SK-N-SH (cell line): Measurements from ENCODE around the gene OTUD5. TPM values are rescaled to one million over a fixed set of nuclear protein-coding genes. Genes with fewer than 3 reads are reported as not detected.

ENCODE experiments used
- CTCF ChIA-PET: fragments of 300-600, 350-600 bp; formaldehyde crosslinking; extraction: SDS; loops from one replicate; lab custom pipeline; 2021; lab: Yijun Ruan, JAX
- POLR2A ChIA-PET: fragments of 350-600 bp; sonication (Branson Sonifier 250); formaldehyde crosslinking; extraction: SDS; loops from one replicate; lab custom pipeline; 2020; ENCODE audit warnings: antibody characterized with exemption, inconsistent platforms; lab: Yijun Ruan, JAX
- DNase-seq: peaks from one replicate; pipeline ENCODE4 v3.0.0; 2012
- H2AFZ ChIP-seq: fragments of 200-600 bp; sonication (generic); 2 replicates; pipeline ENCODE4 v1.8.1; 2016; ENCODE audit warnings: antibody characterized with exemption, mild to moderate bottlenecking, low read depth
- H3F3A ChIP-seq: fragments of 200-600 bp; sonication (generic); replicated peaks from 2 replicates; pipeline ENCODE3; 2016; ENCODE audit warnings: antibody characterized with exemption, mild to moderate bottlenecking; ENCODE audit not compliant: insufficient read depth
- H3K27ac ChIP-seq, 2 experiments: fragments of 200-500 bp in 1 of 2; fragments of 200-600 bp in 1 of 2; sonication (Bioruptor generic) in 1 of 2; sonication (generic), shearing (Covaris generic) in 1 of 2; 2 replicates each; pipeline versions ENCODE4 v1.5.1 to v1.6.1; 2014 to 2016; ENCODE audit warnings: low read depth in 2 of 2, inconsistent platforms in 1 of 2, low read length in 1 of 2, mild to moderate bottlenecking in 1 of 2, mixed read lengths in 1 of 2
- H3K27me3 ChIP-seq: fragments of 200-600 bp; sonication (generic), shearing (Covaris generic); 2 replicates; pipeline ENCODE4 v1.6.1; 2016; ENCODE audit warnings: mixed run types; ENCODE audit not compliant: insufficient read depth
- H3K36me3 ChIP-seq, 2 experiments: fragments of 200-500 bp in 1 of 2; fragments of 200-600 bp in 1 of 2; sonication (Bioruptor generic) in 1 of 2; sonication (generic) in 1 of 2; replicated peaks in 1 of 2; 2 replicates each; pipeline versions ENCODE3 to v1.5.1; 2014 to 2016; ENCODE audit warnings: low read length in 1 of 2, mild to moderate bottlenecking in 1 of 2; ENCODE audit not compliant: insufficient read depth in 2 of 2, control insufficient read depth in 1 of 2
- H3K4me1 ChIP-seq, 2 experiments: fragments of 200-500 bp in 1 of 2; fragments of 200-600 bp in 1 of 2; sonication (Bioruptor generic) in 1 of 2; sonication (generic), shearing (Covaris generic) in 1 of 2; 2 replicates each; pipeline versions ENCODE4 v1.5.1 to v1.6.1; 2014 to 2016; ENCODE audit warnings: low read depth in 1 of 2, low read length in 1 of 2, mixed run types in 1 of 2; ENCODE audit not compliant: insufficient read depth in 2 of 2, control insufficient read depth in 1 of 2
- H3K4me2 ChIP-seq: fragments of 200-600 bp; sonication (generic), shearing (Covaris generic); 2 replicates; pipeline ENCODE4 v1.6.1; 2017; ENCODE audit warnings: mixed run types
- H3K4me3 ChIP-seq, 2 experiments: fragments of 200-500 bp in 1 of 2; fragments of 200-600 bp in 1 of 2; sonication (Bioruptor generic) in 1 of 2; sonication (generic), shearing (Covaris generic) in 1 of 2; 2 replicates each; pipeline versions ENCODE4 v1.5.1 to v1.8.1; 2014 to 2016; ENCODE audit warnings: low read depth in 2 of 2, inconsistent platforms in 1 of 2, low read length in 1 of 2, mild to moderate bottlenecking in 1 of 2, mixed read lengths in 1 of 2, moderate library complexity in 1 of 2
- H3K79me2 ChIP-seq: fragments of 200-600 bp; sonication (generic); 2 replicates; pipeline ENCODE4 v1.8.1; 2017; ENCODE audit warnings: mild to moderate bottlenecking; ENCODE audit not compliant: insufficient read depth
- H3K9ac ChIP-seq: fragments of 200-600 bp; sonication (generic); 2 replicates; pipeline ENCODE4 v1.6.1; 2017; ENCODE audit warnings: mixed run types
- H3K9me2 ChIP-seq: fragments of 200-600 bp; sonication (generic); 2 replicates; pipeline ENCODE4 v1.6.1; 2017; ENCODE audit warnings: mixed run types
- H3K9me3 ChIP-seq: fragments of 200-600 bp; sonication (generic); 2 replicates; pipeline ENCODE4 v1.6.1; 2017; ENCODE audit warnings: mixed run types, mild to moderate bottlenecking, moderate library complexity
- H4K20me1 ChIP-seq: fragments of 200-600 bp; sonication (generic); 2 replicates; pipeline ENCODE4 v1.6.1; 2017; ENCODE audit warnings: mild to moderate bottlenecking, mixed run types; ENCODE audit not compliant: insufficient read depth
- CHD2 ChIP-seq: fragments of 150-350 bp; IDR thresholded peaks from 2 replicates; pipeline ENCODE4 v1.6.1; 2018; ENCODE audit warnings: low read length; ENCODE audit not compliant: partially characterized antibody
- EP300 ChIP-seq, 2 experiments: IDR thresholded peaks; 2 replicates each; pipeline versions ENCODE4 v1.4.0 to v1.6.1; 2012; ENCODE audit warnings: borderline replicate concordance in 1 of 2, low read depth in 1 of 2, low read length in 1 of 2
- EZH2phosphoT487 ChIP-seq: fragments of 200-600 bp; sonication (generic); IDR thresholded peaks from 2 replicates; pipeline ENCODE4 v1.6.1; 2017; ENCODE audit warnings: low read depth, mixed run types, mild to moderate bottlenecking, antibody characterized with exemption, moderate library complexity, borderline replicate concordance
- FOSL2 ChIP-seq: IDR thresholded peaks from 2 replicates; pipeline ENCODE4 v1.4.0; 2012; ENCODE audit warnings: low read depth, mild to moderate bottlenecking, moderate library complexity, borderline replicate concordance
- GABPA ChIP-seq: IDR thresholded peaks from 2 replicates; pipeline ENCODE4 v1.4.0; 2012; ENCODE audit warnings: low read depth, mild to moderate bottlenecking
- GATA2 ChIP-seq: sonication (generic); formaldehyde crosslinking; IDR thresholded peaks from 2 replicates; pipeline ENCODE4 v1.5.0; 2020; ENCODE audit warnings: mild to moderate bottlenecking, missing genetic modification reagents
- JUND ChIP-seq: IDR thresholded peaks from 2 replicates; pipeline ENCODE4 v1.4.0; 2012
- MEF2A ChIP-seq: IDR thresholded peaks from 2 replicates; pipeline ENCODE4 v1.4.0; 2012; ENCODE audit warnings: low read depth, borderline replicate concordance
- MXI1 ChIP-seq: IDR thresholded peaks from 2 replicates; pipeline ENCODE4 v1.6.1; 2012; ENCODE audit warnings: mild to moderate bottlenecking, low read depth, low read length, improper control_type of control experiment
- NRF1 ChIP-seq: IDR thresholded peaks from 2 replicates; pipeline ENCODE4 v1.6.1; 2012; ENCODE audit warnings: low read depth, mild to moderate bottlenecking, low read length
- RXRA ChIP-seq: IDR thresholded peaks from 2 replicates; pipeline ENCODE4 v1.4.0; 2012; ENCODE audit warnings: low read depth, mild to moderate bottlenecking, borderline replicate concordance
- TAF1 ChIP-seq: IDR thresholded peaks from 2 replicates; pipeline ENCODE4 v1.6.1; 2012; ENCODE audit warnings: low read depth, mild to moderate bottlenecking, low read length, moderate library complexity, borderline replicate concordance
- WGBS: methylation state at CpG from one replicate; pipeline ENCODE4 v1.1.6; 2017; ENCODE audit warnings: low lambda C conversion rate; 5-methylcytosine and 5-hydroxymethylcytosine counted together
- polyA plus RNA-seq, 3 experiments: library from polyadenylated mRNA; depleted of rRNA; stranded (reverse); fragments of >200 nt; gene quantifications; 2 replicates each; pipeline ENCODE4 v1.2.3, GENCODE V29; 2012
- TF ChIP-seq, protein P1 (sequence below): IDR thresholded peaks from 2 replicates; pipeline ENCODE4 v1.4.0; 2012; ENCODE audit warnings: low read depth, borderline replicate concordance
- TF ChIP-seq, protein P2 (sequence below): fragments of 150-350 bp; IDR thresholded peaks from 2 replicates; pipeline ENCODE4 v1.6.1; 2017; ENCODE audit warnings: antibody characterized with exemption, low read length, low read depth, borderline replicate concordance
- TF ChIP-seq, protein P3 (sequence below): fragments of 200-600 bp; sonication (generic); IDR thresholded peaks from 2 replicates; pipeline ENCODE4 v1.6.1; 2017; ENCODE audit warnings: antibody characterized with exemption, mild to moderate bottlenecking, moderate library complexity

The OTUD5 gene
- polyA plus RNA-seq, 1 of the 3 experiments (the other 2 are of a cell fraction) = 90.4 TPM

DNA sequence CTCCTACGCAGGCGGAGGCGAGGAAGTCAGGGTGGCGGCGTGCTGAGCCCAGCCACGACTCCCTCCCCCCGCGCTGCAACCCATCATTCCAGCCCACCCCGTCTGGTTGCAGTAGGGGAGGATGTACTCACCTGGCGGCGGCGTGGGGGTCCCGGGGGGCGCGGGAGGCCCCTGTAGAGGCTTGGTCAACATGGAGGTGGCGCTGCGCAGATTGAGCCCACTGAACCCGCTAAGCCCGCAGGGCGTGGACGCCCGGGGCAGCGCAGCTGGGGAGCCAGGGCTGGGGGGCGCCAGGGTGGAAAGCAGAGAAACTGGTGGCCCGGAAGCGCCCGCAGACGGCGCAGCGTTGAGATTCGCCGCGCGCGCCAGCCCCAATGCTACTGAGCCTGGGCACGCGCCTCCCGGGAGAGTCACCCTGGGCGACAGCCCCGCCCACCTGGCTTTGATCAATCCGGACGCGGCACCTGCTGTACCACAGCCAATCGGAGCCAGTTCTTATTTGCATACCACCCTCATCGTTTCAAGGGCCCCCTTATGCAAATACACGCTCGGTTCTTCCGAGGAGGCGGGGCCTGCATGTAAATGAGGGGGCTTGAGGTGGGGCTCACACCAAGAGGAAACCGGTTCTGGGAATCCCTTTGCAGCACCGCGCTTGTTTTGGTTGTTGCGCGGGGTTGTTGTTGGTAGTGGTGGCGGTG is 38.6 kb downstream of the OTUD5 start, which contains the start of gene PIM2 (continued):
- TF ChIP-seq, protein P1, sequence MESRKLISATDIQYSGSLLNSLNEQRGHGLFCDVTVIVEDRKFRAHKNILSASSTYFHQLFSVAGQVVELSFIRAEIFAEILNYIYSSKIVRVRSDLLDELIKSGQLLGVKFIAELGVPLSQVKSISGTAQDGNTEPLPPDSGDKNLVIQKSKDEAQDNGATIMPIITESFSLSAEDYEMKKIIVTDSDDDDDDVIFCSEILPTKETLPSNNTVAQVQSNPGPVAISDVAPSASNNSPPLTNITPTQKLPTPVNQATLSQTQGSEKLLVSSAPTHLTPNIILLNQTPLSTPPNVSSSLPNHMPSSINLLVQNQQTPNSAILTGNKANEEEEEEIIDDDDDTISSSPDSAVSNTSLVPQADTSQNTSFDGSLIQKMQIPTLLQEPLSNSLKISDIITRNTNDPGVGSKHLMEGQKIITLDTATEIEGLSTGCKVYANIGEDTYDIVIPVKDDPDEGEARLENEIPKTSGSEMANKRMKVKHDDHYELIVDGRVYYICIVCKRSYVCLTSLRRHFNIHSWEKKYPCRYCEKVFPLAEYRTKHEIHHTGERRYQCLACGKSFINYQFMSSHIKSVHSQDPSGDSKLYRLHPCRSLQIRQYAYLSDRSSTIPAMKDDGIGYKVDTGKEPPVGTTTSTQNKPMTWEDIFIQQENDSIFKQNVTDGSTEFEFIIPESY = no peak
- no peak for TF ChIP-seq JUND
- TF ChIP-seq, protein P2, sequence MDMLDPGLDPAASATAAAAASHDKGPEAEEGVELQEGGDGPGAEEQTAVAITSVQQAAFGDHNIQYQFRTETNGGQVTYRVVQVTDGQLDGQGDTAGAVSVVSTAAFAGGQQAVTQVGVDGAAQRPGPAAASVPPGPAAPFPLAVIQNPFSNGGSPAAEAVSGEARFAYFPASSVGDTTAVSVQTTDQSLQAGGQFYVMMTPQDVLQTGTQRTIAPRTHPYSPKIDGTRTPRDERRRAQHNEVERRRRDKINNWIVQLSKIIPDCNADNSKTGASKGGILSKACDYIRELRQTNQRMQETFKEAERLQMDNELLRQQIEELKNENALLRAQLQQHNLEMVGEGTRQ = peak; percentile 66
- TF ChIP-seq CHD2 = no peak
- peak; percentile 81 for TF ChIP-seq MXI1
- no peak for TF ChIP-seq EZH2phosphoT487
- peak; percentile 92 for TF ChIP-seq TAF1
- TF ChIP-seq NRF1 = no peak; the same call in 1 of the 2 replicates

DNA sequence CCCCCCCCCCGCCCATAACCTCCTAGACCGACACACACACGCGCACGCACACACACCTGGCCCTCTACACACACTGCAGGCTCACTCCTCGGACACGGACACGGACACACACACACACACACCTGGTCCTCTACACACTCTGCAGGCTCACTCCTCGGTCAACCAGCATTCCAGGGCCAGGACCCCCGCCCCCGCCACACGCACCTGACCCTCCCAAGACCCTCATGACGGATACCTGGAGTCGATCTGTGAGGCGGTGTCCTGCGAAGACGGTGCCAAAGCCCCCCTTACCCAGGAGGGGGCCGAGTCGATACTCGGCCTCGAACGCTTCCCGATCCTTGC is 39.1 kb downstream of the OTUD5 start:
- H2AFZ ChIP-seq = no peak overlapping the region
- H3K27me3 ChIP-seq = no peaks in the 10 kb centered on the region
- peaks cover 16% of the 10 kb centered on the region for H3F3A ChIP-seq
- H3K79me2 ChIP-seq = peaks cover 3% of the 10 kb centered on the region; the same call in 1 of the 2 replicates
- WGBS = 36% methylated on average over 10 of the region's 23 CpGs
- peak overlapping the region; percentile 61 to 71 for H3K4me3 ChIP-seq
- H3K27ac ChIP-seq = peak overlapping the region in 1 of 2 experiments; percentile 39; a peak in 2 of 4 replicates
- no peaks in the 10 kb centered on the region for H3K9me3 ChIP-seq
- H3K9ac ChIP-seq = peak overlapping the region; percentile 78
- CTCF ChIA-PET = interaction anchor here (0.6 to 1.2 kb wide), 2 partner anchors 9 to 14 kb away, joined by 3 to 4 read pairs; no protein-coding TSS in a partner anchor
- POLR2A ChIA-PET = no interaction called here
- peak overlapping the region; percentile 95 for H3K4me2 ChIP-seq
- TF ChIP-seq, protein P2 = no peak
- no peak for TF ChIP-seq GATA2
- no peak for TF ChIP-seq EP300 (IDR thresholded peaks at IDR 0.05; ENCODE audit: borderline replicate concordance in 1 of 2, low read depth in 1 of 2, low read length in 1 of 2)
- no peak for TF ChIP-seq FOSL2
- no peak for TF ChIP-seq RXRA
- TF ChIP-seq, protein P3, sequence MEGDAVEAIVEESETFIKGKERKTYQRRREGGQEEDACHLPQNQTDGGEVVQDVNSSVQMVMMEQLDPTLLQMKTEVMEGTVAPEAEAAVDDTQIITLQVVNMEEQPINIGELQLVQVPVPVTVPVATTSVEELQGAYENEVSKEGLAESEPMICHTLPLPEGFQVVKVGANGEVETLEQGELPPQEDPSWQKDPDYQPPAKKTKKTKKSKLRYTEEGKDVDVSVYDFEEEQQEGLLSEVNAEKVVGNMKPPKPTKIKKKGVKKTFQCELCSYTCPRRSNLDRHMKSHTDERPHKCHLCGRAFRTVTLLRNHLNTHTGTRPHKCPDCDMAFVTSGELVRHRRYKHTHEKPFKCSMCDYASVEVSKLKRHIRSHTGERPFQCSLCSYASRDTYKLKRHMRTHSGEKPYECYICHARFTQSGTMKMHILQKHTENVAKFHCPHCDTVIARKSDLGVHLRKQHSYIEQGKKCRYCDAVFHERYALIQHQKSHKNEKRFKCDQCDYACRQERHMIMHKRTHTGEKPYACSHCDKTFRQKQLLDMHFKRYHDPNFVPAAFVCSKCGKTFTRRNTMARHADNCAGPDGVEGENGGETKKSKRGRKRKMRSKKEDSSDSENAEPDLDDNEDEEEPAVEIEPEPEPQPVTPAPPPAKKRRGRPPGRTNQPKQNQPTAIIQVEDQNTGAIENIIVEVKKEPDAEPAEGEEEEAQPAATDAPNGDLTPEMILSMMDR = no peak
- TF ChIP-seq GABPA = no peak
- no peak for TF ChIP-seq MEF2A
- TF ChIP-seq, all 33 proteins: peak for 0
- no peaks in the 10 kb centered on the region for H3K9me2 ChIP-seq
- 0 out of 2 replicates have a peak, but pooled peaks cover 9% of the 10 kb centered on the region for H4K20me1 ChIP-seq
- no peak for DNase-seq
- H3K4me1 ChIP-seq = peaks cover 5 to 26% of the 10 kb centered on the region in 2 experiments; a peak in 2 of 4 replicates
- H3K36me3 ChIP-seq = peaks cover 3 to 32% of the 10 kb centered on the region in 2 experiments
